ELR (cell line): Measurements from ENCODE around the gene NAXD.
"Not testable (repeated sequence)": the region's sequence is repeated elsewhere in the genome, so short reads cannot be mapped to it uniquely, and the experiment has no call there.

Source experiments
- DNase-seq: peaks from one replicate; pipeline ENCODE4 v3.0.0-alpha.2; 2015; ENCODE audit warnings: low read depth

The NAXD gene

GRCh38 chr13:110664673-110665072, 49.3 kb downstream of the NAXD start:
- DNase-seq = no peak

- DNase-seq = no peak
Observed at GRCh38 chr13:110665491-110666254, 50.3 kb downstream of the NAXD start.

GRCh38 chr13:110666255-110666533, 50.8 kb downstream of the NAXD start:
- no peak for DNase-seq

- no peak for DNase-seq
Observed at GRCh38 chr13:110669036-110669435, 53.7 kb downstream of the NAXD start.

- not testable (repeated sequence) for DNase-seq
Observed at GRCh38 chr13:110669814-110670213, 54.5 kb downstream of the NAXD start.

GRCh38 chr13:110676595-110677587, 61.5 kb downstream of the NAXD start:
- DNase-seq = no peak

GRCh38 chr13:110677731-110678545, 62.6 kb downstream of the NAXD start:
- DNase-seq = peak; percentile 20

- peak; percentile 61 for DNase-seq
Observed at GRCh38 chr13:110680852-110681251, 65.5 kb downstream of the NAXD start.

- DNase-seq = no peak
Observed at GRCh38 chr13:110681868-110682550, 66.7 kb downstream of the NAXD start.

GRCh38 chr13:110682746-110683145, 67.4 kb downstream of the NAXD start:
- no peak for DNase-seq

GRCh38 chr13:110683203-110683883, 68.0 kb downstream of the NAXD start:
- DNase-seq = peak; percentile 36

GRCh38 chr13:110683921-110684320, 68.6 kb downstream of the NAXD start:
- no peak for DNase-seq

- DNase-seq = no peak
Observed at GRCh38 chr13:110684388-110685056, 69.2 kb downstream of the NAXD start.

GRCh38 chr13:110685305-110686020, 70.1 kb downstream of the NAXD start:
- DNase-seq = peak; percentile 93

GRCh38 chr13:110687736-110688135, 72.4 kb downstream of the NAXD start:
- no peak for DNase-seq

- no peak for DNase-seq
Observed at GRCh38 chr13:110689041-110689440, 73.7 kb downstream of the NAXD start.
